GM12875 (cell line): ENCODE results near the gene CD80.
"Not testable (repeated sequence)": the region's sequence is repeated elsewhere in the genome, so short reads cannot be mapped to it uniquely, and the experiment has no call there.

Source experiments
- H3K4me3 ChIP-seq: one replicate; pipeline ENCODE4 v1.5.1; 2011; ENCODE audit warnings: low read depth, low read length, control low read depth
- CTCF ChIP-seq: IDR thresholded peaks from 2 replicates; pipeline ENCODE4 v1.5.1; 2011; ENCODE audit warnings: low read depth, mild to moderate bottlenecking, control low read depth, inconsistent platforms, low read length, moderate library complexity, borderline replicate concordance; ENCODE audit not compliant: insufficient read depth

CD80 gene

GRCh38 chr3:119569156-119569555 is 9.7 kb upstream of the CD80 start:
- H3K4me3 ChIP-seq = no peak overlapping the region
- TF ChIP-seq CTCF = no peak

GRCh38 chr3:119563334-119563733 is 3.9 kb upstream of the CD80 start:
- not testable (repeated sequence) for H3K4me3 ChIP-seq

GRCh38 chr3:119562307-119562961 is 3.0 kb upstream of the CD80 start:
- peak overlapping the region; percentile 59 for H3K4me3 ChIP-seq

GRCh38 chr3:119560160-119560559 is 746 bp upstream of the CD80 start:
- TF ChIP-seq CTCF = no peak
- H3K4me3 ChIP-seq = peak overlapping the region; percentile 47

More at GRCh38 chr3:119562307-119562961, 3.0 kb upstream of the CD80 start:
- no peak for TF ChIP-seq CTCF

GRCh38 chr3:119558626-119559317 is 642 bp downstream of the CD80 start:
- no peak for TF ChIP-seq CTCF
- H3K4me3 ChIP-seq = peak overlapping the region; percentile 47

- peak overlapping the region; percentile 47 for H3K4me3 ChIP-seq
- no peak for TF ChIP-seq CTCF
Observed at GRCh38 chr3:119557877-119558269, 1.5 kb downstream of the CD80 start.

GRCh38 chr3:119557192-119557876 is 2.1 kb downstream of the CD80 start:
- H3K4me3 ChIP-seq = peak overlapping the region; percentile 47
- no peak for TF ChIP-seq CTCF
